Progenitor cell of endocrine pancreas (in vitro differentiated cells): Measurements from ENCODE around the gene SMCHD1. TPM values are rescaled to one million over a fixed set of nuclear protein-coding genes. Genes with fewer than 3 reads are reported as not detected.
"Not testable (repeated sequence)": the region's sequence is repeated elsewhere in the genome, so short reads cannot be mapped to it uniquely, and the experiment has no call there.

ENCODE experiments used
- DNase-seq: peaks from one replicate; pipeline ENCODE4 v3.0.0; 2021; ENCODE audit warnings: low spot score; ENCODE audit not compliant: unreplicated experiment
- H3K27ac Mint-ChIP-seq: 2 replicates; pipeline ENCODE4 v1.8.0; 2021; ENCODE audit warnings: mild to moderate bottlenecking, moderate library complexity, mixed read lengths
- H3K27me3 Mint-ChIP-seq: 2 replicates; pipeline ENCODE4 v1.8.0; 2021; ENCODE audit warnings: mixed read lengths
- H3K36me3 Mint-ChIP-seq: 2 replicates; pipeline ENCODE4 v1.8.0; 2022; ENCODE audit warnings: mixed read lengths; ENCODE audit not compliant: insufficient read depth
- H3K4me1 Mint-ChIP-seq: 2 replicates; pipeline ENCODE4 v1.8.0; 2021; ENCODE audit warnings: low read depth, mixed read lengths
- H3K4me3 Mint-ChIP-seq: 2 replicates; pipeline ENCODE4 v1.8.0; 2021; ENCODE audit warnings: low read depth, mild to moderate bottlenecking, moderate library complexity, mixed read lengths
- H3K9me3 Mint-ChIP-seq: 2 replicates; pipeline ENCODE4 v1.8.0; 2021; ENCODE audit warnings: low read depth, mixed read lengths
- total RNA-seq: library from RNA; stranded (reverse); gene quantifications from 2 replicates; pipeline ENCODE4 v1.2.1, GENCODE V29; 2021
- TF ChIP-seq, protein P1 (sequence below): fragments of 200-600 bp; sonication (generic); IDR thresholded peaks from one replicate; pipeline ENCODE4 v1.5.0; 2021; ENCODE audit warnings: antibody characterized with exemption, mild to moderate bottlenecking; ENCODE audit not compliant: unreplicated experiment

The SMCHD1 gene
- total RNA-seq, 1 donor from 2014 or later: 59.2 TPM

DNA sequence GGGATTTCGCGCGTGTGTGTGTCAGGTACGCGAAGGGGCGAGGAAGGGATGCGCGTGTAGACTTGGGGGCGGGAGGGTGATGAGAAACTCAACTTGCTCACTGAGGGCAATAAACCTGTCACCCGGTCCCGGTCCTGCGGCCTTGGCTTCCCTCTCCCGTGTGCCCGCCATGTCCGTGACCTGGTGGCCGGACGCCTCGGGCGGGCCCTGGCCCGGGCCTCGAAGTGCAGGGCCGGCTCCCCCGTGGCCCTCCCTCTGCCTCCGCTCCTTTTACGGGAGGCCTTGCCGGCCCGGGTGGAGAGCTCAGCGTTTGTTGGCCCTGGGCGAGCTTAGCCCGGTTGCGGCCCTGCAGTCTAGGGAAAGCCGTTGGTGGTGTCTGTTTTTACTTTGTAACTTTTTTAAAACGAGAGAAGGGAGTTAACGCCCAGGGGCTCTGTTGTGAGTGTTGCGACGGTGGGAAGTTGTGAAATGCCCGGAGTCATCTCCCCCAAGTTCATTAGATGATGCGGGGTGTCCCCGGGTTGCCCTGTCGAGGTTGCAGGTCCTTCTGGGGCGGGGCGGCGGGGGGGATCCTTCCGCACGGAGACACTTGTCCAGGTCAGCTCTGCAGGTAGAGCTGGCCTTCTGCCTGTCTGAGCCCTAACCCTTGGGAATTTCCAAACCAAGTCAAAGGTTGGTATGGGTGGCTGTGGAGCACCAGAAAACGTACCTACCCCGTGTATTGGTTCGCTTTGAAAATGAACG lies 883 bp downstream of the SMCHD1 start:
- Mint-ChIP-seq H3K4me3 (peak overlapping the region; percentile 93), H3K9me3 (peaks cover under 1% of the 10 kb centered on the region), H3K27ac (peak overlapping the region; percentile 97), H3K27me3 (peaks cover 22% of the 10 kb centered on the region), H3K4me1 (peaks cover 23% of the 10 kb centered on the region), H3K36me3 (peaks cover 5% of the 10 kb centered on the region)
- TF ChIP-seq, protein P1, sequence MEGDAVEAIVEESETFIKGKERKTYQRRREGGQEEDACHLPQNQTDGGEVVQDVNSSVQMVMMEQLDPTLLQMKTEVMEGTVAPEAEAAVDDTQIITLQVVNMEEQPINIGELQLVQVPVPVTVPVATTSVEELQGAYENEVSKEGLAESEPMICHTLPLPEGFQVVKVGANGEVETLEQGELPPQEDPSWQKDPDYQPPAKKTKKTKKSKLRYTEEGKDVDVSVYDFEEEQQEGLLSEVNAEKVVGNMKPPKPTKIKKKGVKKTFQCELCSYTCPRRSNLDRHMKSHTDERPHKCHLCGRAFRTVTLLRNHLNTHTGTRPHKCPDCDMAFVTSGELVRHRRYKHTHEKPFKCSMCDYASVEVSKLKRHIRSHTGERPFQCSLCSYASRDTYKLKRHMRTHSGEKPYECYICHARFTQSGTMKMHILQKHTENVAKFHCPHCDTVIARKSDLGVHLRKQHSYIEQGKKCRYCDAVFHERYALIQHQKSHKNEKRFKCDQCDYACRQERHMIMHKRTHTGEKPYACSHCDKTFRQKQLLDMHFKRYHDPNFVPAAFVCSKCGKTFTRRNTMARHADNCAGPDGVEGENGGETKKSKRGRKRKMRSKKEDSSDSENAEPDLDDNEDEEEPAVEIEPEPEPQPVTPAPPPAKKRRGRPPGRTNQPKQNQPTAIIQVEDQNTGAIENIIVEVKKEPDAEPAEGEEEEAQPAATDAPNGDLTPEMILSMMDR: no peak
- peak; percentile 16 for DNase-seq

DNA sequence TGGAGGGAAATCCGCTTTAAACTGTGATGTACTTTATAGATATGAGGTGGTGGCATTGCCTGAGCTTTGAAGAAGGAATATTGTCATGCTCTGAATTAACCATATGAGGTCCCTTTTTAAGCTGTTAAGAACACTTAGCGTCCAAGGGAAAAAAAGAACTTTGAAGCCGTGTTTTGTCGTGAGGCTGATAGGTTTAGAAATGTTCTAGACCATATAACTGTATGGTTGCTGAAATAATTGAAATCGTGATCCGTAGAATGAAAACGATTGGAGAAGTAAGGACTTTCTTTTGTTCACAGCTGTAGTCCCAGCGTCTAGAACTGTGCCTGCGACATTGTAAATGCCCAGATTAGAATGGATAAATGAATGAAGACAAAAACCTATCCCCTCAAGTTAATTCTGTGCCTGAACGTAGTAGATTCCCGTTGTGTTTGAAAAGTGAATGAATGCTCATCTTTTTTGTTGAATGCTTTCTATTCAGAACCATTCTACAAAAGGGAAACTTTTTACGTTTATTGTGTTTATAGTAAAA lies 1.5 kb downstream of the SMCHD1 start:
- H3K4me3 Mint-ChIP-seq: peak overlapping the region; percentile 93

DNA sequence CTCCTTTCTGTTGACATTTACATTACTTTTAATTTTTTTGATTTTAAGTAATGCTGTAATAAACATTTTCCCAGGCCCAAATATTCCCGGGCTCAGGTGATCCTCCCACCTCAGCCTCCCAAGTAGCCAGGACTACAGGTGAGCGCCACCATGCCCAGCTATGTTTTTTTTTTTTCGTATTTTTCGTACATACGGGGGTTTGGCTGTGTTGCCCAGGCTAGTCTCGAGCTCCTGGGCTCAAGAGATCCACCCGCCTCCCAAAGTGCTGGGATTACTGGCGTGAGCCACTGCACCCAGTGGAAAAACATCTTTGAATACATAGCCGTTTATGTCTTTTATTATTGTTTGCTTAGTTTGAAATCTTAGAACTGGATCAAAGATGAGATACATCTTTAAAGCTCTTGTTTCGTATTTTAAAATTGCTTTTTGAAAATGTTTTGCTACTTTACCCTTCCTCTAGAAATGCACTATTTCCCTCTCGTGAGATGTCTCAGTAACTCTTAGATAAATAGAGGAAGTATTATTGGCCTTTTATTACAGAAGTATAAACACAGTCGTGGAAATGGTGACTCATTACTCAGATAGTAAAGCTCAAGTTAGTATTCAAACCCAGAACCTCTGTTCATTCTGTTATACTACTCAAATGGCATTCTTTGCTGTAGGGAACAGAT lies 2.4 kb downstream of the SMCHD1 start:
- H3K4me3 Mint-ChIP-seq: peak overlapping the region; percentile 65
- peaks cover 23% of the 10 kb centered on the region for H3K4me1 Mint-ChIP-seq
- H3K27ac Mint-ChIP-seq: peak overlapping the region; percentile 59
- TF ChIP-seq, protein P1: no peak
- peaks cover 3% of the 10 kb centered on the region for H3K9me3 Mint-ChIP-seq
- DNase-seq: no peak
- peaks cover 7% of the 10 kb centered on the region for H3K36me3 Mint-ChIP-seq
- peaks cover 19% of the 10 kb centered on the region for H3K27me3 Mint-ChIP-seq

More for the DNA sequence above, 1.5 kb downstream of the SMCHD1 start:
- Mint-ChIP-seq H3K36me3 (peaks cover 7% of the 10 kb centered on the region), H3K4me1 (peaks cover 23% of the 10 kb centered on the region), H3K27me3 (peaks cover 22% of the 10 kb centered on the region), H3K9me3 (peaks cover 3% of the 10 kb centered on the region), H3K27ac (peak overlapping the region; percentile 97)
- TF ChIP-seq, protein P1: no peak
- DNase-seq: no peak

DNA sequence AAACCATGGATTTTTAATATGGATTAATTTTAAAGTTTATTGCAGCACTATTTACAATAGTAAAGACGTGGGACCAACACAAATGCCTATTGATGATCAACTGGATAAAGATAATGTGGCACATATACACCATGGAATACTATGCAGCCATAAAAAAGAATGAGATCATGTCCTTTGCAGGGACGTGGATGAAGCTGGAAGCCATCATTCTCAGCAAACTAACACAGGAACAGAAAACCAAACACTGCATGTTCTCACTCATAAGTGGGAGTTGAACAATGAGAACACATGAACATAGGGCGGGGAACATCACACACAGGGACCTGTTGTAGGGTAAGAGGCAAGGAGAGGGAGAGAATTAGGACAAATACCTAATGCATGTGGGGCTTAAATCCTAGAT lies 5.3 kb downstream of the SMCHD1 start:
- not testable (repeated sequence) for H3K27me3 Mint-ChIP-seq, H3K27ac Mint-ChIP-seq, DNase-seq, H3K36me3 Mint-ChIP-seq, H3K4me3 Mint-ChIP-seq, H3K9me3 Mint-ChIP-seq
- peaks cover 18% of the 10 kb centered on the region for H3K4me1 Mint-ChIP-seq

GRCh38 chr18:2662288-2662687 lies 6.8 kb downstream of the SMCHD1 start:
- not testable (repeated sequence) for H3K4me3 Mint-ChIP-seq, DNase-seq, H3K27ac Mint-ChIP-seq, H3K9me3 Mint-ChIP-seq, H3K27me3 Mint-ChIP-seq
- peaks cover 13% of the 10 kb centered on the region for H3K36me3 Mint-ChIP-seq
- peaks cover 12% of the 10 kb centered on the region for H3K4me1 Mint-ChIP-seq

GRCh38 chr18:2662990-2663389 lies 7.5 kb downstream of the SMCHD1 start:
- DNase-seq: no peak
- Mint-ChIP-seq H3K4me1 (peaks cover 8% of the 10 kb centered on the region), H3K9me3 (peaks cover 3% of the 10 kb centered on the region), H3K4me3 (no peak overlapping the region), H3K27ac (peak overlapping the region; percentile 39), H3K27me3 (no peaks in the 10 kb centered on the region), H3K36me3 (peaks cover 13% of the 10 kb centered on the region)
- TF ChIP-seq, protein P1: no peak
